Gastrocnemius medialis (tissue), 4 donors: ENCODE results near the gene LRRK1. TPM values are rescaled to one million over a fixed set of nuclear protein-coding genes. Genes with fewer than 3 reads are reported as not detected.

ENCODE experiments used
- ATAC-seq, 2 donors: fragments of 150-250 bp; one replicate each; pipeline ENCODE4 v1.9.1; 2016
- DNase-seq, 2 donors: peaks; one replicate each; pipeline ENCODE4 v3.0.0-alpha.2; 2019
- H3K27ac ChIP-seq, 4 donors: fragments of 200-600 bp; sonication (generic); 1 replicate in 1 of 4; 2 replicates in 3 of 4; pipeline ENCODE4 v1.5.1; 2016 to 2018; ENCODE audit warnings: mild to moderate bottlenecking in 2 of 4, moderate library complexity in 1 of 4
- H3K27me3 ChIP-seq, 3 donors: fragments of 200-600 bp; sonication (generic) in 2 of 3; 1 replicate in 1 of 3; 2 replicates in 2 of 3; pipeline versions ENCODE4 v1.5.1 to v1.6.0; 2016 to 2019; ENCODE audit warnings: mild to moderate bottlenecking in 1 of 3, moderate library complexity in 1 of 3
- H3K36me3 ChIP-seq, 2 donors: fragments of 200-600 bp; sonication (generic) in 1 of 2; one replicate each; pipeline ENCODE4 v1.5.1; 2017 to 2018
- H3K4me1 ChIP-seq, 2 donors: fragments of 200-600 bp; sonication (generic) in 1 of 2; one replicate each; pipeline ENCODE4 v1.5.1; 2016 to 2017; ENCODE audit warnings: mild to moderate bottlenecking in 2 of 2
- H3K4me3 ChIP-seq, 4 donors: fragments of 200-600 bp; sonication (generic) in 3 of 4; 1 replicate in 1 of 4; 2 replicates in 3 of 4; pipeline ENCODE4 v1.5.1; 2016 to 2019; ENCODE audit warnings: mild to moderate bottlenecking in 2 of 4
- H3K9me3 ChIP-seq, 3 donors: fragments of 200-600 bp; sonication (generic) in 2 of 3; 1 replicate in 1 of 3; 2 replicates in 2 of 3; pipeline ENCODE4 v1.5.1; 2016 to 2019
- POLR2A ChIP-seq, 2 donors: fragments of 450-650 bp; IDR thresholded peaks; one replicate each; pipeline ENCODE4 v1.6.1; 2017; ENCODE audit warnings: antibody characterized with exemption in 2 of 2, mild to moderate bottlenecking in 2 of 2, moderate library complexity in 2 of 2
- in situ Hi-C, 4 donors: fragments of 200-750 bp; cut with MboI; loops; one replicate each; pipeline versions ENCODE4 v1.15.0 to v1.8.0; 2017; ENCODE audit warnings: low sequenced_read_pairs in 4 of 4
- intact Hi-C: fragments of 100-400 bp; cut with DNase I; formaldehyde crosslinking; loops from one replicate; pipeline ENCODE4 v1.15.1; 2023; ENCODE audit warnings: low total_unique reads
- total RNA-seq, 4 donors: library from RNA; depleted of rRNA; stranded (reverse); fragments of >200 nt; gene quantifications; one replicate each; pipeline versions ENCODE4 v1.1.0 to v1.2.3, GENCODE V29; 2016
- TF ChIP-seq, protein P1 (sequence below), 5 experiments: fragments of 450-650 bp in 3 of 5; fragments of 200-600 bp in 2 of 5; sonication (generic) in 2 of 5; IDR thresholded peaks in 4 of 5; conservative IDR thresholded peaks in 1 of 5; 1 replicate in 4 of 5; 2 replicates in 1 of 5; pipeline ENCODE4 v1.5.1; 2016 to 2019; ENCODE audit warnings: antibody characterized with exemption in 5 of 5, mild to moderate bottlenecking in 3 of 5, moderate library complexity in 3 of 5

LRRK1 gene
- total RNA-seq, 4 donors from 2014 or later, result 0.87 to 5.6 (median 1.7) TPM

GRCh38 chr15:101047301-101047781, 128.2 kb downstream of the LRRK1 start:
- Histone ChIP-seq H3K9me3 (no peaks in the 10 kb centered on the region), H3K27me3 (no peaks in the 10 kb centered on the region), H3K36me3 (no peaks in the 10 kb centered on the region), H3K4me1 (no peaks in the 10 kb centered on the region), H3K4me3 (no peak overlapping the region), H3K27ac (no peak overlapping the region)
- no peak for ATAC-seq
- intact Hi-C loops, result no loop called here
- no peak for DNase-seq
- in situ Hi-C loops, result no loop called here
- TF ChIP-seq, protein P1, sequence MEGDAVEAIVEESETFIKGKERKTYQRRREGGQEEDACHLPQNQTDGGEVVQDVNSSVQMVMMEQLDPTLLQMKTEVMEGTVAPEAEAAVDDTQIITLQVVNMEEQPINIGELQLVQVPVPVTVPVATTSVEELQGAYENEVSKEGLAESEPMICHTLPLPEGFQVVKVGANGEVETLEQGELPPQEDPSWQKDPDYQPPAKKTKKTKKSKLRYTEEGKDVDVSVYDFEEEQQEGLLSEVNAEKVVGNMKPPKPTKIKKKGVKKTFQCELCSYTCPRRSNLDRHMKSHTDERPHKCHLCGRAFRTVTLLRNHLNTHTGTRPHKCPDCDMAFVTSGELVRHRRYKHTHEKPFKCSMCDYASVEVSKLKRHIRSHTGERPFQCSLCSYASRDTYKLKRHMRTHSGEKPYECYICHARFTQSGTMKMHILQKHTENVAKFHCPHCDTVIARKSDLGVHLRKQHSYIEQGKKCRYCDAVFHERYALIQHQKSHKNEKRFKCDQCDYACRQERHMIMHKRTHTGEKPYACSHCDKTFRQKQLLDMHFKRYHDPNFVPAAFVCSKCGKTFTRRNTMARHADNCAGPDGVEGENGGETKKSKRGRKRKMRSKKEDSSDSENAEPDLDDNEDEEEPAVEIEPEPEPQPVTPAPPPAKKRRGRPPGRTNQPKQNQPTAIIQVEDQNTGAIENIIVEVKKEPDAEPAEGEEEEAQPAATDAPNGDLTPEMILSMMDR (IDR thresholded peaks at IDR 0.05 in 4 of 5, conservative IDR thresholded peaks at IDR 0.05 in 1 of 5), result no peak
- no peak for TF ChIP-seq POLR2A (IDR thresholded peaks at IDR 0.05)

DNA sequence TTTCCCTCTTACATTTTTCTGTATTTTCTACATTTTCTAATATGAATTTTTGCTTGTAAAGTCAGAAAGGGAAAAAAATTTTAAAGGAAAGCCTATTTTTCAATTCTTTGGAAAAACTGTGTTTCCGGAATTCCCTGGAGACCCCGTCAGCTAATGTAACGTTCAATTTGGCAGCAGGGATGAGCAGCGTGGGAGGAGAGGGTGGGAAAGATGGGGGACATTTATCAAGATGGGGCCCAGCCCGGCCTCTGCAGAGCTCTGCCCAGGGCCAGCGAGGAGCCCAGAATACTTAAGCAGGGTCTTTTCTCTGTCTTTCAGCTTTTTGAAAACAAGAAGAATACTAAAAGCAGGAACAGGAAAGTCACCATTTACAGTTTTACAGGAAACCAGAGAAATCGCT, 129.0 kb downstream of the LRRK1 start:
- intact Hi-C loops, result no loop called here
- Histone ChIP-seq H3K4me3 (no peak overlapping the region), H3K27me3 (no peaks in the 10 kb centered on the region), H3K36me3 (no peaks in the 10 kb centered on the region), H3K27ac (no peak overlapping the region), H3K4me1 (no peaks in the 10 kb centered on the region), H3K9me3 (no peaks in the 10 kb centered on the region)
- no peak for ATAC-seq
- in situ Hi-C loops, result no loop called here
- no peak for TF ChIP-seq POLR2A (IDR thresholded peaks at IDR 0.05)
- TF ChIP-seq, protein P1 (IDR thresholded peaks at IDR 0.05 in 4 of 5, conservative IDR thresholded peaks at IDR 0.05 in 1 of 5), result no peak
- DNase-seq, result no peak

DNA sequence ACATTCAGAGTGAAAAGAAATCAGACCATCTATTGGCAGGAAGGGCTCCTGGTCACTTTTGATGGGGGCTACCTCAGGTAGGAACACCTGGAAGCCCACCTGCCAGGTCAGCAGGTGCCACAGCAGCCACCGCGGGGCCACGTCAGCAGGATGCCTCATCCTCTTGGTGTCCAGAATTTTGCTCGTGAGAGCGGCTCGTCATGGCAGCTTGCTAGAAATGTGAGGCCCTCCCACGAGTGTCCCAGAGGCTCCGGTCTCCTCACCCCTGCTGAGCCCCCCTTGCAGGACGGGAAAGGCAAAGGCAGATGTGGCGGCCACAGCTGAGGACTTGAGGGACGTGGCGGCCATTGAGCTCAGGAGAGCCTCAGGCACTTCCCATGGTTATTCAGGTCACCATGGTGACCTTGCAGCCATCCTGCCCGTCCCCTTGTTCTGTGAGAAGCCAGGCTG, 129.4 kb downstream of the LRRK1 start:
- TF ChIP-seq, protein P1 (IDR thresholded peaks at IDR 0.05 in 4 of 5, conservative IDR thresholded peaks at IDR 0.05 in 1 of 5), result no peak
- no peak for TF ChIP-seq POLR2A (IDR thresholded peaks at IDR 0.05)
- intact Hi-C loops, result no loop called here
- ATAC-seq, result no peak
- no peaks in the 10 kb centered on the region for H3K9me3 ChIP-seq
- H3K36me3 ChIP-seq, result no peaks in the 10 kb centered on the region
- H3K4me3 ChIP-seq, result no peak overlapping the region
- no peaks in the 10 kb centered on the region for H3K27me3 ChIP-seq
- H3K27ac ChIP-seq, result no peak overlapping the region
- in situ Hi-C loops, result no loop called here
- DNase-seq, result no peak
- H3K4me1 ChIP-seq, result no peaks in the 10 kb centered on the region

DNA sequence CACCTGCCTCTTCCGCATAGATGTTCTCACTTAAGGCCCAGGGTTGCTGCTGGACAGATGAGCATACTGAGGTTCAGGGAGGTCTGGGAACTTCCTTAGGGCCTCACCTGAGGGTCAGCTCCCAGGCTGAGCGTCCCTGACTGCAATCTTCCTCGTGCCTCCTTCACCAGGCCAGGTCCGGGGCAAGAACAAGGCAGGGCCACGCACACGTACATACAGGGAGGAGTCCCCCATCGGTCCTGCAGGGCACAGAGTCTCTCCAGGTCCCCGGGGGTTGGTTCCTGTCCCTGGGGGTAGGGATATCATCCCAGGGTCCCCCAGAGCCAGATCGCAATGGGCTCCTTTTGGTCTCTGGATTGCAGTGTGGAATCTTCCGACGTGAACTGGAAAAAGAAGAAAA, 130.1 kb downstream of the LRRK1 start:
- TF ChIP-seq, protein P1 (IDR thresholded peaks at IDR 0.05 in 4 of 5, conservative IDR thresholded peaks at IDR 0.05 in 1 of 5), result no peak
- no peak for TF ChIP-seq POLR2A (IDR thresholded peaks at IDR 0.05)
- in situ Hi-C loops, result no loop called here
- no peak for ATAC-seq

More for the DNA sequence above, 130.1 kb downstream of the LRRK1 start:
- Histone ChIP-seq H3K4me1 (no peaks in the 10 kb centered on the region), H3K27ac (no peak overlapping the region), H3K4me3 (no peak overlapping the region), H3K9me3 (no peaks in the 10 kb centered on the region), H3K36me3 (no peaks in the 10 kb centered on the region), H3K27me3 (no peaks in the 10 kb centered on the region)
- DNase-seq, result no peak
- intact Hi-C loops, result no loop called here
